CD14-positive monocyte (primary cell): Measurements from ENCODE around the gene GIPC3. TPM values are rescaled to one million over a fixed set of nuclear protein-coding genes. Genes with fewer than 3 reads are reported as not detected.

Experiments
- DNase-seq, 3 donors: peaks; one replicate each; pipeline ENCODE4 v3.0.0-alpha.2; 2011 to 2022
- H2AFZ ChIP-seq: 2 replicates; pipeline ENCODE4 v1.6.0; 2012; ENCODE audit warnings: mild to moderate bottlenecking, low read depth, low read length, inconsistent platforms; ENCODE audit not compliant: insufficient read depth, poor library complexity, severe bottlenecking
- H3K27ac ChIP-seq, 2 donors: 1 replicate in 1 of 2; 2 replicates in 1 of 2; pipeline ENCODE4 v1.5.1; 2012 to 2013; ENCODE audit warnings: low read length in 2 of 2, control low read depth in 1 of 2, inconsistent platforms in 1 of 2, low read depth in 1 of 2, mild to moderate bottlenecking in 1 of 2
- H3K27me3 ChIP-seq, 2 donors: one replicate each; pipeline versions ENCODE4 v1.6.0 to v1.6.1; 2011 to 2013; ENCODE audit warnings: low read length in 2 of 2; ENCODE audit not compliant: control insufficient read depth in 2 of 2, insufficient read depth in 2 of 2
- H3K36me3 ChIP-seq, 2 donors: replicated peaks in 1 of 2; 1 replicate in 1 of 2; 2 replicates in 1 of 2; pipeline versions ENCODE4 v1.5.1 to v1.6.1; 2012 to 2013; ENCODE audit warnings: low read length in 2 of 2, control low read depth in 1 of 2, inconsistent platforms in 1 of 2, mild to moderate bottlenecking in 1 of 2; ENCODE audit not compliant: insufficient read depth in 2 of 2, control insufficient read depth in 1 of 2
- H3K4me1 ChIP-seq, 2 donors: 1 replicate in 1 of 2; 2 replicates in 1 of 2; pipeline versions ENCODE4 v1.5.1 to v1.6.1; 2012 to 2013; ENCODE audit warnings: low read length in 2 of 2, control low read depth in 1 of 2, inconsistent platforms in 1 of 2, mild to moderate bottlenecking in 1 of 2, moderate library complexity in 1 of 2; ENCODE audit not compliant: insufficient read depth in 2 of 2, control insufficient read depth in 1 of 2
- H3K4me2 ChIP-seq: replicated peaks from 2 replicates; pipeline ENCODE3; 2012; ENCODE audit warnings: low read length, moderate library complexity, mild to moderate bottlenecking; ENCODE audit not compliant: poor library complexity, severe bottlenecking; ENCODE audit errors: extremely low read depth
- H3K4me3 ChIP-seq, 3 experiments: fragments of 200-600 bp in 1 of 3; sonication (generic) in 1 of 3; replicated peaks in 1 of 3; 1 replicate in 2 of 3; 2 replicates in 1 of 3; pipeline ENCODE4 v1.5.1; 2011 to 2013; ENCODE audit warnings: low read length in 3 of 3, mild to moderate bottlenecking in 3 of 3, control low read depth in 2 of 3, low read depth in 2 of 3, inconsistent platforms in 1 of 3, moderate library complexity in 1 of 3
- H3K79me2 ChIP-seq: 2 replicates; pipeline ENCODE4 v1.6.0; 2012; ENCODE audit warnings: mild to moderate bottlenecking, control low read depth, inconsistent platforms, low read length, moderate library complexity; ENCODE audit not compliant: insufficient read depth
- H3K9ac ChIP-seq: 2 replicates; pipeline ENCODE4 v1.6.0; 2017; ENCODE audit warnings: low read length, mild to moderate bottlenecking; ENCODE audit not compliant: insufficient read depth, poor library complexity, severe bottlenecking
- H3K9me3 ChIP-seq, 2 donors: replicated peaks in 1 of 2; 1 replicate in 1 of 2; 2 replicates in 1 of 2; pipeline versions ENCODE4 v1.5.1 to v1.6.1; 2012 to 2013; ENCODE audit warnings: low read length in 2 of 2, control low read depth in 1 of 2; ENCODE audit not compliant: control insufficient read depth in 1 of 2, insufficient read depth in 1 of 2
- H4K20me1 ChIP-seq: 2 replicates; pipeline ENCODE4 v1.6.0; 2012; ENCODE audit warnings: mild to moderate bottlenecking, low read length, control low read depth, moderate library complexity; ENCODE audit not compliant: insufficient read depth
- H3K27ac Mint-ChIP-seq, 7 donors: one replicate each; pipeline ENCODE4 v1.8.0; 2020; ENCODE audit warnings: mild to moderate bottlenecking in 7 of 7, mixed read lengths in 7 of 7, moderate library complexity in 6 of 7, inconsistent platforms in 2 of 7
- H3K27me3 Mint-ChIP-seq, 3 donors: one replicate each; pipeline ENCODE4 v1.8.0; 2021 to 2022; ENCODE audit warnings: low read depth in 3 of 3, mild to moderate bottlenecking in 3 of 3, mixed read lengths in 3 of 3, moderate library complexity in 3 of 3, inconsistent platforms in 1 of 3
- H3K36me3 Mint-ChIP-seq, 2 donors: one replicate each; pipeline ENCODE4 v1.8.0; 2020; ENCODE audit warnings: mixed read lengths in 2 of 2, inconsistent platforms in 1 of 2, mild to moderate bottlenecking in 1 of 2
- H3K4me1 Mint-ChIP-seq: one replicate; pipeline ENCODE4 v1.8.0; 2020; ENCODE audit warnings: mild to moderate bottlenecking, mixed read lengths
- H3K4me3 Mint-ChIP-seq, 2 donors: one replicate each; pipeline ENCODE4 v1.8.0; 2020; ENCODE audit warnings: mild to moderate bottlenecking in 2 of 2, mixed read lengths in 2 of 2, moderate library complexity in 1 of 2
- H3K9me3 Mint-ChIP-seq, 7 donors: one replicate each; pipeline ENCODE4 v1.8.0; 2020 to 2022; ENCODE audit warnings: mixed read lengths in 7 of 7, mild to moderate bottlenecking in 6 of 7, moderate library complexity in 6 of 7, inconsistent platforms in 2 of 7
- WGBS: methylation state at CpG from one replicate; pipeline ENCODE4 v1.1.5; 2013; ENCODE audit warnings: missing lambda C conversion rate; ENCODE audit not compliant: insufficient coverage; 5-methylcytosine and 5-hydroxymethylcytosine counted together
- intact Hi-C, 2 donors: fragments of 100-400 bp; cut with micrococcal nuclease; formaldehyde crosslinking; loops; one replicate each; pipeline versions ENCODE4 v1.15.0 to v1.15.1; 2023
- polyA plus RNA-seq, 3 donors: library from polyadenylated mRNA; depleted of rRNA in 1 of 3; unstranded in 2 of 3; stranded (reverse) in 1 of 3; fragments of 300-500 nt in 2 of 3; fragments of >200 nt in 1 of 3; fragmentation: Illumina TruSeq in 2 of 3; gene quantifications; 1 replicate in 2 of 3; 2 replicates in 1 of 3; pipeline ENCODE4 v1.2.3, GENCODE V29; 2012 to 2021
- TF ChIP-seq, protein P1 (sequence below): fragments of 200-600 bp; IDR thresholded peaks from one replicate; pipeline ENCODE4 v1.8.0; 2022; ENCODE audit warnings: antibody characterized with exemption, mild to moderate bottlenecking

The GIPC3 gene
- polyA plus RNA-seq, 3 donors = 0.03 TPM; not detected in 2

DNA sequence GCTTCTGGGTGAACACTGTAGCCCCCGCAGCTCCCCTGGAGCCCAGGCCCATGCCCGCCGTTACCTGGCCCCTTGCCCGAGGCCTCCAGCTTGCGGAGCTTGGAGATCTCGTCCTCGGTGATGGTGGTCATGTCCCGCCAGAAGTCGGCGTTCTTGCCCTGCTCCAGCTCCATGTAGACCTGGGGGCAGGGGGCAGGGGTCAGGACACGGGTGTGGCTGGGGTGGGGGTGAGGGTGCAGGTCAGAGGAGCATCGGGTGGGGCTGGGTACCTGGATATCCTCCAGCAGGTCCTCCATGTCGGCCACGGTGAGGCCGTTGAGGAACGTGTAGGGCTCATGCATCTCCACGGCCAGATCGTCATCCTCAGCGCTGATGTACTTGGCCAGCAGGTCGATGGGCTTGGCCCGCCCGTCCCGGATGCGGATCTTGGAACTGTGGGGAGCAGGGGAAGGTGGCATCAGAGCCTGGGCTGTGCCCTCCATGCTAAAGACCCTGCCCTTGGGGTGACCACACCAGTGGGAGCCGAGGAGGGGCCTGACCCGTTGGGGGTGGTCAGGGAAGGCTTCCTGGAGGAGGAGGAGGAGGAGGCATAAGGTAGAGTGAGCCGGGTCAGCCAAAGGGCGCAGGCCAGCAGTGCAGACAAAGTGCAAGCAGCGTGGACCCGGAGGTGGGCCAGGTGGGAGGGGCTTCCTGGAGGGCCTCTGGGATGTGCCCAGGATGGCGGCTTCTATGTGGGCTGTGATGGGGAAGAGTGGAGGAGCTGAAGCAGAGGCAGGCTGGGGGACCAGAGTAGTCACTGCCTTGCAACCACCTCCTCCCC lies 33.7 kb downstream of the GIPC3 start:
- no peaks in the 10 kb centered on the region for H3K27me3 ChIP-seq

DNA sequence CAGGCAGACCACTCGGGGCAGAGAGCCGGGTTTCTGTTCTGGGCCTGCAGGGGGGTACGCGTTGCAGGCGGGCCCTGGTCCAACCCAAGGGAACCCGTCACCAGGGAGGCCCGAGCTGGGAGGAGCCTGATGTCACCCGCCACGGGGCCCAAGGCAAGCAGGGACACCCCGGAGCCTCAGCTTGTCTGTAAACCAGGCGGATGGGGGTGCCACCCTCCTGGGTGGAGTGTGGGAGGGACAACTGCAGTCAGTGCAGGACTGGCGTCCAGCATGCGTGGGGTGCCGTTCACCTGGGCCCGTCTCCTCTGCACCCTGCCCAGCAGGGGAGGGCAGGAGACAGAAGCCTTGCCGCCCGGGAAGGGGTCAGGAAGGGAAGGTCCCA lies 34.3 kb downstream of the GIPC3 start:
- 88% methylated on average over 13 of the region's 17 CpGs for WGBS
- peaks cover 34 to 70% of the 10 kb centered on the region in 2 donors for H3K36me3 Mint-ChIP-seq
- H4K20me1 ChIP-seq = peaks cover 18% of the 10 kb centered on the region
- DNase-seq = no peak
- TF ChIP-seq, protein P1, sequence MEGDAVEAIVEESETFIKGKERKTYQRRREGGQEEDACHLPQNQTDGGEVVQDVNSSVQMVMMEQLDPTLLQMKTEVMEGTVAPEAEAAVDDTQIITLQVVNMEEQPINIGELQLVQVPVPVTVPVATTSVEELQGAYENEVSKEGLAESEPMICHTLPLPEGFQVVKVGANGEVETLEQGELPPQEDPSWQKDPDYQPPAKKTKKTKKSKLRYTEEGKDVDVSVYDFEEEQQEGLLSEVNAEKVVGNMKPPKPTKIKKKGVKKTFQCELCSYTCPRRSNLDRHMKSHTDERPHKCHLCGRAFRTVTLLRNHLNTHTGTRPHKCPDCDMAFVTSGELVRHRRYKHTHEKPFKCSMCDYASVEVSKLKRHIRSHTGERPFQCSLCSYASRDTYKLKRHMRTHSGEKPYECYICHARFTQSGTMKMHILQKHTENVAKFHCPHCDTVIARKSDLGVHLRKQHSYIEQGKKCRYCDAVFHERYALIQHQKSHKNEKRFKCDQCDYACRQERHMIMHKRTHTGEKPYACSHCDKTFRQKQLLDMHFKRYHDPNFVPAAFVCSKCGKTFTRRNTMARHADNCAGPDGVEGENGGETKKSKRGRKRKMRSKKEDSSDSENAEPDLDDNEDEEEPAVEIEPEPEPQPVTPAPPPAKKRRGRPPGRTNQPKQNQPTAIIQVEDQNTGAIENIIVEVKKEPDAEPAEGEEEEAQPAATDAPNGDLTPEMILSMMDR = no peak
- H3K4me2 ChIP-seq = no peak overlapping the region
- no peak overlapping the region for H3K4me3 Mint-ChIP-seq
- peaks cover 0 to 8% of the 10 kb centered on the region in 2 donors for H3K4me1 ChIP-seq
- no peaks in the 10 kb centered on the region for H3K27me3 Mint-ChIP-seq
- H2AFZ ChIP-seq = no peak overlapping the region
- no peaks in the 10 kb centered on the region for H3K9me3 ChIP-seq
- intact Hi-C loops = loop anchor here in 1 of 2 donors (5.0 kb wide), 1 partner anchor 72 kb away; no protein-coding TSS in a partner anchor
- no peak overlapping the region for H3K27ac Mint-ChIP-seq
- H3K9me3 Mint-ChIP-seq = no peaks in the 10 kb centered on the region
- no peaks in the 10 kb centered on the region for H3K27me3 ChIP-seq
- H3K79me2 ChIP-seq = peaks cover 8% of the 10 kb centered on the region
- H3K27ac ChIP-seq = no peak overlapping the region
- H3K9ac ChIP-seq = no peak overlapping the region
- peaks cover 15% of the 10 kb centered on the region for H3K4me1 Mint-ChIP-seq
- peaks cover 39 to 52% of the 10 kb centered on the region in 2 donors for H3K36me3 ChIP-seq
- H3K4me3 ChIP-seq = no peak overlapping the region

More for the DNA sequence above, 33.7 kb downstream of the GIPC3 start:
- no peak overlapping the region for H3K4me3 Mint-ChIP-seq
- H3K27ac Mint-ChIP-seq = no peak overlapping the region
- Histone ChIP-seq H3K9me3 (no peaks in the 10 kb centered on the region), H3K79me2 (peaks cover 2% of the 10 kb centered on the region), H2AFZ (no peak overlapping the region), H3K4me1 (peaks cover 0 to 5% of the 10 kb centered on the region in 2 donors), H4K20me1 (peaks cover 12% of the 10 kb centered on the region), H3K4me2 (no peak overlapping the region), H3K9ac (no peak overlapping the region), H3K4me3 (no peak overlapping the region), H3K36me3 (peaks cover 41 to 55% of the 10 kb centered on the region in 2 donors), H3K27ac (no peak overlapping the region)
- 93% methylated on average over 31 of the region's 31 CpGs for WGBS
- no peak for DNase-seq
- no peaks in the 10 kb centered on the region for H3K9me3 Mint-ChIP-seq
- peaks cover 9% of the 10 kb centered on the region for H3K4me1 Mint-ChIP-seq
- H3K27me3 Mint-ChIP-seq = no peaks in the 10 kb centered on the region
- TF ChIP-seq, protein P1 = peak; percentile 50
- peaks cover 33 to 73% of the 10 kb centered on the region in 2 donors for H3K36me3 Mint-ChIP-seq
- intact Hi-C loops = loop anchor here in 1 of 2 donors (5.0 kb wide), 1 partner anchor 72 kb away; no protein-coding TSS in a partner anchor
